DMS79 (cell line): Measurements from ENCODE around the gene SIX5.
A peak's percentile ranks its signal among the peaks of the same experiment; 100 is the strongest.

ENCODE experiments used
- DNase-seq: peaks from one replicate; lab custom pipeline; 2025; lab: John Stamatoyannopoulos, UW

Gene SIX5

DNA sequence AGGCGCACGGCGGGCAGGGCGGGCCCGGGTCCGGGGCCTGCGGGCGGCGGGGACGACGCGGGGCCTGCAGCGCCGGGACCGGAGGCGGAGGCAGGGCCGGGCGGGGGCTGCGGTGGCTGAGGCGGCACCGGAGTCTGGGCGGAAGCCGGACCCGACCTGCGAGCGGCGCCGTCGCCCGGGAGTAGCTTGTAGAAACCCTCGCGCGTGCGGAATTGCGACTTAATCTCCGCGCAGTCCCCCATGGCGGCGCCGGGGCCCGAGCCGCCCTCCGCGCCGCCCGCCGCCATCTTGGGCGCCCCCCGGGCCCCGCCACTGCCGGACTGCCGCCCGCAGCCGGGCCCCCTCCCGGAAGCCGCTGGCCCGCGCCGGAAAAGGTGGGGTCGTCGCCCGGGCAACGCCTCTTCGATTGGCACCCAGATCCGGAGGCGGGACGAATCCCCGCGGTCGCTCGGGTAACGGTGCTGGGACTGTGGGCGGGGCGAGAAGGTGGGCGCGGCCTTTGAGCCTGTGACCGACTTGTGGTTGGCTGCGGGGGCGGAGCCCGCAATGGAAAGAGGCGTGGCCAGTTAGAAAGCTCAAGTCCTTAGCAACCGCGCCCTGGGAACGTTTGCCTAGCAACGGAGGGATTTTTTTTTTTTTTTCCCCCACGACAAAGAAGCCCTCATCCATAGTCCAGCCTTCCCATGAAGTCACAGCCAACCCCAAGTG is 23.6 kb upstream of the SIX5 start, which contains the start of gene DMWD:
Gene DMWD (minus strand): TSS at position 376 of the 708 bp plus-strand sequence. CDS start 89 bp downstream, at position 287.
- peak; percentile 89 for DNase-seq

DNA sequence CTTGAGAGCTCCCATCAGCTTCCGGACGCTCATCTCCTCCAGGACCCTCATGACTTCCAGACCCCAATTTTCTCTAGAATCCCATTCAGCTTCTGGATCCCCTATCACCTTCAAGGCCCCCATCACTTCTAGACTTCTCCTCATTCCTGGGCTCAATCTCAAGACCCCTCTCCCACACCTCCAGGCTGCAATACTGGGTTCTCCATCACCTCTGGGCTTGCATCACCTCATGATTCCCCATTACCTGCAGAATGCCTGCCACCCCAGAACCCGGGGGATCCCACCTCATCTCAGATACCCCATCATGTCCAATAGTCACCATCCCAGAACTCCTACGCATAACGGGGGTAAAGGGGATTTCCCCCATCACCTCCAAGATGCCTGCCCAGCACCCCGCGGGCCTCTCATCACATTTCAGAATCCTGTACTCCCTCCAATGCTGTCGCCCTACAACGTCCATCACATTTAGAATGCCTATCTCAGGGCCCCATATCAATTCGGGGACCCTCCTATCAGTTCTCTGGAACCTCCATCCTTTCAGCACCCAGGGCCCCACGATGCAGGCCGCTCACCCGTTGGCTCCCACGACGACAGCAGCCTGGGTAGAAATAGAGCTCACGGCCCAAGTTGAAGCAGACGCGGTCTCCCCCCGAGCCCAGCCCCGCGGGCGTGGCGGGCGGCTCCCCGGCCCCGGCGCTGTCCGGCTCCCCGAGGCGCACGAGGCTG is 22.9 kb upstream of the SIX5 start:
- no peak for DNase-seq

DNA sequence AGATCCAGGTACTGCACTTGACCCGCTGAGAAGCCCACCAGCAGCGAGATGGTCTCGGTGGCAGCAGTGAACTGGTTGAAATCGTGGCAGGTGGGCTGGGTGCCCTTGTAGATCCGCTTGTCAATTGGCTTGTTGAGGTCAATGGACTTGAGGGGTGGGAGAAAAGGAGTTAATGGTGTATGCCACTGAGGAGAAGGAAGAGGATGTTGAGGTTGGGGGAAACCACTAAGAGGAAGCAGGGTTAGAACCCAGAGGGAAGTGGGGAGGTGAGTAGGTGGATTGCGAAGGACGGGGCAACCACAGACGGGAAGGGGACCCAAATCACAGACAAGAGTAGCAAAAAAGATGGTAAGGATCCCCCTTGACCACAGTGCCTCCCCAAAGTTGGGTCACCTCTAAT is 21.9 kb upstream of the SIX5 start:
- no peak for DNase-seq

DNA sequence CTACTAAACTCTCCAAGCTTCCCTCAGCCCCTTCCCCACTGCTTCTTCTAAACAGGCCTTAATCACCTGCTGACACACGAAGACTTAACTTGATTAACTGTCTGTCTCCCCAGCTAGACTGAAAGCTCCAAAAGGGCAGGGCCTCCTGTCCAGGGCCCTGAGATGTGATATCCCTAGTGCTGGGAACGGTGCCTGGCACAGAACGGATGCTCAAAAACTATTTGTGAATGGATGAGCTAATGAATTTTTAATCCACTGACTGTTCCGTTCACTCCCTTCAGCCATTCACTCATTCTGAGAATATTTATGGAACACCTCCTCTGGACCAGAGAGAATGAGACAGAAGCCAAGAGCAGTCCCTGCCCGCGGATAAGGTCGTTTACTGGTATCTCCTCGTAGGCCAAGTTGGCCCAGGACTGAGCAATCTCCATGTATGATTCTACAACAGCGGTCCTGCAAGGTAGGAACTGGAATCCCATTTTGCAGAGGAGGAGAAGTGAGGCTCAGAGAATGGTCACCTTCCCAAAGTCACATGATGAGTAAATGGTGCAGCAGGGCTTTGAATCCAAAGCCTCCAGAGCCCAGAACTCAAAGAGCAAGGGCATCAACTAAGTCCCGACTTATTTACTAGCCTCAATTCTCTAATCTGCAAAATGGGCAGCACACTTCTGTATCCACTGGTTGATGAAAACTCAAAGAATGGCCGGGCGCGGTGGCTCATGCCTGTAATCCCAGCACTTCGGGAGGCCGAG is 20.2 kb upstream of the SIX5 start:
- DNase-seq, result no peak

DNA sequence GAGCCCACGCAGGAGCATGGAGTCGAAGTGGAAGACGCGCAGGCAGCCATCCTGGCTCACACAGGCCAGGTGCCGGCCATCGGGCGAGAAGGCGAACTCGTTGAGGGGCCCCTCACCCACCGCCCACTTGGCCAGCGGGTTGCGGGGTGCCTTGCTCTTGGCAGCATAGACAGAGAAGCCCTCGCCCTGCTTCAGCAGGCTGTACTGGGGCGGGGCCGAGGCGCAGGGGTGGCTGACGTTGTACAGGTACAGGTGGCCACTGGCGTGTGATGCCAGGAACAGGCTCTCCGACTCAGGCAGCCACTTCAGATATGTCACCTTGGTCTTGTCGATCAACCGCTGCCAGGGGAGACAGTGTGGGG is 17.5 kb upstream of the SIX5 start:
- no peak for DNase-seq

DNA sequence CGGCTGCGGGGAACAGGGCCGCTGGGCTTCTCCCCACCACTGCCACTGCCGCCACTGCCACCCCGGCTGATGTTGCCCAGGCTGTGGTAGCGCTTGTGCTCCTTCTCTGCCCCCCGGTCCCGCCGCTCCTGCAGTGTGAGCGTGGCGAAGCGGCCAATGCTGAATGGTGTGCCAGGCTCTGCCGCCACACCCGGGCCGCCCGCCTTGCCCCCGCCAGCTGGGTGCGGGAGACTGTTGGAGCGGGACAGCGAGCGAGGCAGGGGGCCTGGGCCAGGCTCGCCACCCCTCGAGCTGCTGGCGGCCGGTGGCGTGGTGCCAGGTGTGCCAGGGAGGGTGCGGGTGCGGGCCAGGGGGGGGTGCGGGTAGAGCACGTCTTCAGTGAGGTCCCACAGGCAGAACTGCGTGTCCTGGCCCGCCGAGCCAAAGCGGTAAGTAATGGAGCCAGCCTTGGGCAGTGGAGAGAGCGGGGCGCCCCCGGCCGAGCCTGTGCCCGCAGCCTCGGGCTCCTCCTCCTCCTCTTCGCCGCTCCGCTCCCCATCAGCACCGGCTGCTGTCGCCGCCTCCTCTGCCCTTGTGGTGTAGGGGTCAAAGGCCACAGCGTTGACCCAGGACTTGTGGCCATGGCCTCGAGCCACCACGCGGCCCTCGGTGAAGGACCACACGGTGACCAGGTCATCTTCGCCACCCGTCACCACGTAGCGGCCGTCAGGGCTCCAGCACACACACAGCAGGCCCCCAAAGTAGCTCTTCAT is 16.9 kb upstream of the SIX5 start:
- no peak for DNase-seq

DNA sequence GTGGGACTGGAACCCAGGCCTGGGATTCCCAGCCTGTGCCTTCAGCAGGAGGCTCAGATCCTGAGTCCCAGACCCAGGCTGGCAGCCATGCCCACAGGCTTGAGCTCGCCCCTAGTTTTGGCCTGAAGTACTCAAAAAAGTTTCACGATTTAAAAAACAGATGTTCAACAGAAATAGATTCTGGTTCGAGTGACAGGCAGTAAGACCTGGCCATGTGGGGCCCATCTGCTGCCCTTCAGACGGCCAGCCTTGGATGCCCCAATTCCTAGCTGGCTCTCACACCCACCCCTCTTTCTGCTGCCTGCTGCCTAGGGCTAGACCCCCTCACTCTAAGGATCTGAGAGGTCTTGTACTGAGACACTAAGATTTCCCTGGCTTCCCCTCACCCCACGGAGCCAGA is 16.0 kb upstream of the SIX5 start:
- DNase-seq, result no peak

DNA sequence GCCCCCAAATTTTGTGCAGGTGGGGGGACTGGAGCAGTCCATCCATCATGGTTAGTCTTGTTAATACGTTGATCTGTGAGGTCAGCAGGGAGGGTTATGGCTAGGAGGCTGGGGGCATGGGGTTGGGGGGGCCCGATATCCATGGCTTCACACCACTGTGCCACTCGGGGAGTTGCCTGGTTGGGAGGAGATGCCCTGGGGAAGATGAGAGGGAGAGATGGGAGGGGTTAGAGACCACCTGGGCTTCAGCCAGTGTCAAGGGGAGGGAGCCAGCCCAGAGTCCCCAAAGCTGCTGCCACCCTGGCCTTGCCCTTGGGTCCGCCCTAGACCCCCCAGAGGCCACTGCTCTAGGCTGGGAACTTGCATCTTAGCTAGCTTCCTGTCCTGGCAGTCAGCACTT is 15.0 kb upstream of the SIX5 start:
- DNase-seq, result no peak

DNA sequence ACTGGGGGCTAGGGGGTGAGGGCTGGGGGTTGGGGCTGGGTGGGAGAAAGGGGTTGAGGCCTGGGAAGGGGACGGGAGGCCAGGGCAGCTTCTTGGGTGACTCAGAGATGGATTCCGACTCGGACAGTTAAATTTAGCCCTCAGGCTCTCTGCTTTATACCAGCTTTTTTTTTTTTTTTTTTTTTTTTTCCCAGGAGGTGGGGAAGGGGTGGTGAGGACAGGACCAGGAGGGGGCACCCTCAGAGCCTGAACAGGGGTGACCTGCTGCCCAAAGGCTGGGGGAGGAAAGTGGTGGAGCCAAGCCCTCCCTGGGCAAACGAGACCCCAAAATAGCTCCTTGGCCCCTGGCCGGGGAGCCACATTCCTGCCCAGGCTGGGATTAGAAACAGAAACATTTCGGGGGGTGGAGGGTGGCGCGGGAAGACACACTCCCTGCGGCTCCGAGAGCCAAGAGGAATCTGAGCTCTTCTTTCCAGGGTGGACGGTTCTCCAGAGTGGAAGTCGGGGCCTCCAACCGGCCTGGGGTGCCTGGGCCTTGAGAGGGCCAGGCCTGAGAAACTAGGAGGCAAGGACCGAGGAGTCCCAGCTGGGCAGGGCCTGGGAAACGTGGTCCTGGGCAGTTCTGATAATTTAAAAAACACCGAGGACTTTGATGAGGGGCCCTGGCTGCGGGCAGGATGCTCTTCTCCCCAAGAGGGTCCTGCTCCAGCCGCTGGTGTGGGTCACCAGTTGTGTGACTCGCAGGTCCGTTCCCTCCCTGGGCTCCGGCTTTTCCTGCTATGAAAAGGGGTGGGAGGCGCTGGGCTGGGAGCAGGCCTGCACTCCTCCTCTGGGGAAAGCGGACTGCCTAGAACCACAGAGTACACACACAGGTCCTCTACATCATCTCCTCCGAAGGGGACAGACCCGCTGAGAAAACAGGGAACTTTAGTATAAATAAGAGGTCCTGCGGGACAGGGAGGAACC is 14.1 kb upstream of the SIX5 start:
- DNase-seq, result no peak

DNA sequence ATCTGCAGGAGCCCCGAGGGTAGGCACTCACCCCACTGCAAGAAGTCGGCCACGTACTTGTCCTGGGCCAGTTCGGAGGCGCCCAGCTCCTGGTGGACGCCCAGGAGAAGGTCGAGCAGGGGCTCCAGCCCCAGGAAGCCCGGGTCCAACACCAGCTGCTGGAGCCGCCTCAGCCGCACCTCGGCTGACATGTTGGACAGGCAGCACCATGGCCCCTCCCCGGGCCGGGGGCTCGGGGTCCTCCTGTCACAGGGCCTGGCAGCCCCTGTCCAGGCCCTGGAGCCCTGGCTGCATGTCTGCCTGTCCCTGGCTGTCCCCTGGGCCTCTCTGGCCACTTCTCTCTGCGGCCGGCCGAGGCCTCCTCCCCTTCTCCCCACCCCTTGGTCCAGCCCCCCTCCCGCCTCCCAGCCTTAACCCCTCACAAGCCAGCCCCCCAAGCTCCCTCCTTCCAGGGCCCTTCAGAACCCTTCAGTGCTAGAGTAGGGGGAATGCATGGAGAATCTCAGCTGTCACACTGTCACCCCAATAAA is 13.2 kb upstream of the SIX5 start, which contains the start of gene DMPK:
Gene DMPK (minus strand): TSS at position 329 of the 530 bp plus-strand sequence. CDS start 138 bp downstream, at position 191.
- no peak for DNase-seq

DNA sequence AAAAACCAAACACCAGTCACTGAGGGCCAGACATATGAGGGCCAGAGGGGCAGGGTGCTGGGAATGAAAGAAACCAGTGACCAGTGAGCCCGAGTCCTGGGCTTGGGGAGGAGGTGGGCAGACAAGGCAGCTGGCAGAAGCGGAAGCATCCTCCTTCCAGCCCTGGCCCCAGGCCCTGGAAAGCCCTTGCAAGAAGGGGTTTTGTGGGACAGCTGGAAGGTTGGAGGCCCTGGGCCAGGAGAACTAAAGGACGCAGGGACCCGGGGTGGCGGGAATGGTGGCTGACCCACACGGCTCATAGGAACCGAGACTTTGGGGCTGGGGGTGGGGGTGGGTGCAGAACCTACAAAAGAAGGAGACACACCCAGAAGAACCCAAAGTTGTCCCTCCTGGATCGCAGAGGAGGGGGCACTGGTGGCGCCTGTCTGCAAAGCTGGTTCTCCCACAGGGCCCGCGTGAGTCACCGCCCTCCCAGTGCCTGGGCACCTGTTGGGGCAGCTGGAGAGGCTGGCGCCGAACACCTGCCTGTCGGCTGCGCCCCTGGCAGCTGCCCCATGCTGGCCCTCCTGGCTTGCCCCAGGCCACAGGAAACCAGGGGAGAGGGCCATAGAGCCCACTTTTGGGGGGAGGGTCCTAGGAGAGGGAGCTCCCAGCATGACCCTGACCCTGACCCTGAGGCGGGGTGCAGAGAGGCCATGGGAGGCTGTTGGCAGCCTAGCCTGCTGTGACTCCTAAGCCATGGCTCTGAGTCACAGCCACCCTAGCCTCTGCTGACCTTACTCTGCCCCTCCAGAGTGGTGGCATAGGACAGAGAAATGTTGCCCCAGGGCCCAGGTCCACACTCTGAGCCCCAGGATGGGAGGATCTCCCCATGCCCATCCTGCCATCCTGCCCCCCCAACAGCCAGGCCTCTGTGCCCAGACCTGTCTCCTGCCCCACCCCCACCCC is 12.4 kb upstream of the SIX5 start:
- peak; percentile 67 for DNase-seq

DNA sequence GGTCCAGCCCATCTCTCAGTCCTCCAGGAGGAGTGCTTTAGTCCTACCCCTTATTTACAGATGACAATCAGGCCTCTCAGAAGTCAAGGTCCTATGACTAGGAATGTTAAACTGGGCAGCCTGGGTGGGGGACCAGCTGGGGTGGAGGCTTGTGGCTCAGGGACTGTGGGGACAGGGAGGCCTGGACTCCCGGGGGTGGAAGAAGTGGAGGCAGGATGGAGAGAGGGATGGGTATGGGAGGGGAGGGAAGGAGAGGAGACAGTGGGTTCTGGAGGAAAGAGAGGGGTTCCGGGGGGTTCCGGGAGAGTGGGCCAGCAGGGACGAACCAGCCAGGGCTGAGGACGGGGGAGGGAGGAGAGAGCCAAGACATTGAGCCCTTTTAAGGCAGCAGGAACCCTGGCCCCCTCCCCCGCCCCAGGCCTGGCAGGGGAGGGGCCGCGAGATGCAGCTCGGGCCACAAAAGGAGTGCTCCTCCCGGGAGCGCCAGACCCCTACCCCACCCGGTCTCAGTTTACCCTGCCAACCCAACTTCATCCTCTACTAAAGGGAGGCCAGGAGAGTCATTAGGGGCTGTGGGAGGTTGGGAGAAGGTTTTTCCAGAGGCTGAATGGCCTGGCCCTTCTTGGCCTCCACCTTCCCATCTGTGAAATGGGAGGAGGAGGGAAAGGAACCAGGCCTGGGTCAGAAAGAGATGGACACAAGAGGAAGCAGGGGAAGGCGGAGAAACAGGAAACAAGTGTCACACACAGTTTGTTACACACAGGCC is 11.6 kb upstream of the SIX5 start:
- DNase-seq, result no peak

DNA sequence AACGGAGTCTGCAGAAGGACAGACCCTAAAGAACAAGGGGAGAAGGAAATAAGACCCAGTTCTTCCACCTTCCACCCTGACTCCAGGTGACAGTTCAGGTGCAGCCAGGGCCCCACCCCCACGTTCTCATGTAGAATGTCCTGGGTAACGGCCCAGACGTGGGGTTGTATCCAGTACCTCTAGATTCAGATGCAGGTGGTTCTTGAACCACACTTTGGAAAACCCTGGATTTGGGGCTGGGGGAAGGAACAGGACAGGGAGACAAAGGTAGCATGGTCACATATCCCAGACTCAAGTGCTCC is 11.0 kb upstream of the SIX5 start:
- DNase-seq, result peak; percentile 42

DNA sequence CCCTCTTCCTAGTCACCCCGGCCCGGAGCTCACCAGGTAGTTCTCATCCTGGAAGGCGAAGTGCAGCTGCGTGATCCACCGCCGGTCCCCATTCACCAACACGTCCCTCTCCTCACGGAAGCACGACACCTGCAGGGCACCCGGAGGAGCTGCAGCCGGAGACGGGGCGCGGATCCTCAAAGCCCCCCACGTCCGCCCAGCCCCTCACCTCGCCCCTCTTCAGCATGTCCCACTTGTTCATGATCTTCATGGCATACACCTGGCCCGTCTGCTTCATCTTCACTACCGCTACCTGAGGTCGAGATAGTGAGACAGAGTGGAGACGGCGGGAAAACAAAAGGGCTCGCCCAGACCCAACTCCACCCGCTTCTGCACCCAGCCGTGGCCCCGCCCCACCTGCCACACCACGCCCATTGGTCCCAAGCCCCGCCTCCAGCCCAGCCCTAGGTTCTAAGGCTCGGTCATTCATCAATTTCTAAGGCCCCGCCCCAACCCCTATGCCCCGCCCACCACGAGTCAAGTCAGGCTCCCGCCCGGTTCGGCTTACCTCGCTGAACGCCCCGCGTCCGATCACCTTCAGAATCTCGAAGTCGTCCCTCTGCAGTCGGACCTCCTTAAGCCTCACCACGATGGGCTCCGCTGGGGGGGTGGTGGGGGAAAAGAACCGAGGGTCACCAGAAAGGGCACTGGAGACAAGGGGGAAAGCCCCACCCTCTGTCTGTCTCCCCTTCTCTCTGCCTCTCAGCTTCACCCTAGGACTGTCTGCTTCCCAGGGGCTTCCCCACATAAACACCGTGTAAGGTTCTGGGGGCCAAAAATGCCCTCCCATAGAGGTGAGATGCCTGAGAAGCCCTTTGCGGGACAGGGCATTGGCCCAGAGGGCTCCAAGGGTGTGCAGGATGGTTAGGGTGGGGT is 10.4 kb upstream of the SIX5 start:
- DNase-seq, result peak; percentile 83

DNA sequence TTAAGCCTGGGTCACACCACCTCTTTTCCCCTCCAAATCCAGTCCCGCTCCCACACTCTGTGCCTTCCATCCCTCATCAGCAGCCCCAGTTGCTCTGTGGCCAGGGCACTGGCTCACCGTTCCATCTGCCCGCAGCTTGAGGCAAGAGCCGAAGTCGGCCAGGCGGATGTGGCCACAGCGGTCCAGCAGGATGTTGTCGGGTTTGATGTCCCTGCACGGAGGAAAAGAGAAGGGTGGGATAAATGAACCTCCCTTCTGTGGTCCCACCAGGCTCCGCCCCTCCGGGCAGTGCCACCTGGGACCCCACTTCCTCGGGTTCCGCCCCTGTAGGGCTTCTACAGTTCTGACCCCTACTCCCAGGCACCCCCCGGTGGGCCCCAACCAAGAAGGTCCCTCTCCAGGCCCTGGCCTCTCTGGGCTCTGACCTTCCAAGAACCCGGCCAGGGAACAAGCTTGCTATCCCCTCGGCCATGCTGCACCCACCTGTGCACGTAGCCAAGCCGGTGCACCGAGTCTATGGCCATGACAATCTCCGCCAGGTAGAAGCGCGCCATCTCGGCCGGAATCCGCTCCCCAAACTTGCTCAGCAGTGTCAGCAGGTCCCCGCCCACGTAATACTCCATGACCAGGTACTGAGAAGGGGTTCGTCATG is 9.1 kb upstream of the SIX5 start:
- DNase-seq, result no peak

DNA sequence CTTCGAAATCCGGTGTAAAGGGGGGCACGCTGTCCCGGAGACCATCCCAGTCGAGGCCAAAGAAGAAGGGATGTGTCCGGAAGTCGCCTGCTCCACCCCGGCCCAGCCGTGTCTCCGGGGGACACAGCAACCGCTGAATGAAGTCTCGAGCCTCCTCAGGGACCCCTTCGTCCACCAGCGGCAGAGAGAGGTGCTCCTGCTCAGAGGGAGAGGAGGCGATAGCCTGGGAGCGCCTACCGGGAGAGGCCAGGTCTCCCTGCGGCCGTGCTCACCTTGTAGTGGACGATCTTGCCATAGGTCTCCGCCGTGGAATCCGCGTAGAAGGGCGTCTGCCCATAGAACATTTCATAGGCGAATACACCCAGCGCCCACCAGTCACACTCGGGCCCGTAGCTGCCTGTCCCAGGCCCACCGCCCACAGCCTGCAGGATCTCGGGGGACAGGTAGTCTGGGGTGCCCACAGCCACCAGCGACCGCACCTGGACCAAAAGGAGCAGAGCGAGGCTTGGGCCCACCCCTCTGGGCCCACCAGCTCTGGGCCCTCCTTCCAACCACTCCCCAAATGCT is 8.4 kb upstream of the SIX5 start:
- DNase-seq, result no peak

DNA sequence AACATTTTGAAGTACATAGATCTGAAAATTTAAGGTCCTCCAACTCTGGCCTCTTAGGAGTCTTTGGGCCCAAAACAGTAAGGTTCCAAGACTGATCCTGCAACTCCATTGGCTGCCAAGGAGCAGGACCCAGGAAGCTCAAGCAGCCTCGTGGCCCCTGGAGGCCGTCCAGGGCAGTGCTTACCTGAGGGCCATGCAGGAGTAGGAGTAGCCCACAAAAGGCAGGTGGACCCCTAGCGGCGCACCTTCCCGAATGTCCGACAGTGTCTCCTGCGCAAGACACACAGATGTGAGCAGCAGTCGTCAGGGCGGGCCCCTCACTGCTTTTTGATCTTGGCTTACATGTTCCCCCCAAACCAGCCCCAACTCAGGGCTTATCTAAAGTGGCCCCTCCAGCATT is 5.7 kb upstream of the SIX5 start:
- DNase-seq, result no peak
